Measurements from ENCODE around the gene CBFA2T2.

DNA sequence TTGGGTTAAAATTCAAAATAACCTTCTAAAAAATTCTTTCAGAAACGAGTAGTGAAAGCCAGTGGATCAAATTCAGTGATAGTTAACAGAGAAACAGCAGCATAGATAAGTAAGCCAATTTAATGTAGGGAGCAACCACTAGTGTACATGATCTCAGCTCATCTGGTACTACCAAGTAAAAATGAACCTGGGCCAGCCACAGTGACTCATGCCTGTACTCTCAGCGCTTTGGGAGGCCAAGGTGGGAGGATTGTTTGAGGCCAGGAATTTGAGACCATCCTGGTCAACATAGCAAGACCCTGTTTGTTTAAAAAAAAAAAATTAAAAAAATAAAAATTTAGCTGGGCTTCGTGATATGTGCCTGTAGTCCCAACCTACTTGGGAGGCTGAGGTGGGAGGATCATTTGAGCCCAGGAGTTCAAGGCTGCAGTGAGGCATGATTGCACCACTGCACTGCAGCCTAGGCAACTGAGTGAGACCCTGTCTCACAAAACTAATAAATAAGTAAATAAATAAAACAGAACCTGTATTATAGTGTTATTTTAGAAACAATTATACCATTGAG lies 32.4 kb downstream of the CBFA2T2 start:
- TF ChIP-seq, protein P1, sequence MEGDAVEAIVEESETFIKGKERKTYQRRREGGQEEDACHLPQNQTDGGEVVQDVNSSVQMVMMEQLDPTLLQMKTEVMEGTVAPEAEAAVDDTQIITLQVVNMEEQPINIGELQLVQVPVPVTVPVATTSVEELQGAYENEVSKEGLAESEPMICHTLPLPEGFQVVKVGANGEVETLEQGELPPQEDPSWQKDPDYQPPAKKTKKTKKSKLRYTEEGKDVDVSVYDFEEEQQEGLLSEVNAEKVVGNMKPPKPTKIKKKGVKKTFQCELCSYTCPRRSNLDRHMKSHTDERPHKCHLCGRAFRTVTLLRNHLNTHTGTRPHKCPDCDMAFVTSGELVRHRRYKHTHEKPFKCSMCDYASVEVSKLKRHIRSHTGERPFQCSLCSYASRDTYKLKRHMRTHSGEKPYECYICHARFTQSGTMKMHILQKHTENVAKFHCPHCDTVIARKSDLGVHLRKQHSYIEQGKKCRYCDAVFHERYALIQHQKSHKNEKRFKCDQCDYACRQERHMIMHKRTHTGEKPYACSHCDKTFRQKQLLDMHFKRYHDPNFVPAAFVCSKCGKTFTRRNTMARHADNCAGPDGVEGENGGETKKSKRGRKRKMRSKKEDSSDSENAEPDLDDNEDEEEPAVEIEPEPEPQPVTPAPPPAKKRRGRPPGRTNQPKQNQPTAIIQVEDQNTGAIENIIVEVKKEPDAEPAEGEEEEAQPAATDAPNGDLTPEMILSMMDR (IDR thresholded peaks at IDR 0.05): no peak
- no peak for TF ChIP-seq POLR2A (IDR thresholded peaks at IDR 0.05)
- no peak for TF ChIP-seq POLR2AphosphoS5 (IDR thresholded peaks at IDR 0.05)

All from stomach (tissue), 4 donors.